Fibroblast of the aortic adventitia (primary cell): ENCODE measurements around the gene OR1E2. TPM values are rescaled to one million over a fixed set of nuclear protein-coding genes. Genes with fewer than 3 reads are reported as not detected.
"Not testable (repeated sequence)": the region's sequence is repeated elsewhere in the genome, so short reads cannot be mapped to it uniquely, and the experiment has no call there.

Source experiments
- DNase-seq: peaks from one replicate; pipeline ENCODE4 v3.0.0-alpha.2; 2010; ENCODE audit warnings: low read depth
- H3K4me3 ChIP-seq: 2 replicates; pipeline ENCODE4 v1.5.1; 2011; ENCODE audit warnings: low read depth, mild to moderate bottlenecking, control low read depth, low read length, moderate library complexity
- CTCF ChIP-seq: IDR thresholded peaks from 2 replicates; pipeline ENCODE4 v1.5.1; 2011; ENCODE audit warnings: mild to moderate bottlenecking, low read length, control low read depth, inconsistent platforms; ENCODE audit not compliant: insufficient read depth
- total RNA-seq: library from RNA; depleted of rRNA; stranded (reverse); fragments of >200 nt; gene quantifications from 2 replicates; pipeline ENCODE4 v1.2.3, GENCODE V29; 2012; ENCODE audit warnings: low replicate concordance

OR1E2 gene
- total RNA-seq, 1 donor: not detected

GRCh38 chr17:3438368-3438767 is 4.7 kb upstream of the OR1E2 start:
- H3K4me3 ChIP-seq: no peak overlapping the region
- no peak for DNase-seq
- no peak for TF ChIP-seq CTCF

GRCh38 chr17:3433215-3433614 is 426 bp downstream of the OR1E2 start:
- DNase-seq: not testable (repeated sequence)

DNA sequence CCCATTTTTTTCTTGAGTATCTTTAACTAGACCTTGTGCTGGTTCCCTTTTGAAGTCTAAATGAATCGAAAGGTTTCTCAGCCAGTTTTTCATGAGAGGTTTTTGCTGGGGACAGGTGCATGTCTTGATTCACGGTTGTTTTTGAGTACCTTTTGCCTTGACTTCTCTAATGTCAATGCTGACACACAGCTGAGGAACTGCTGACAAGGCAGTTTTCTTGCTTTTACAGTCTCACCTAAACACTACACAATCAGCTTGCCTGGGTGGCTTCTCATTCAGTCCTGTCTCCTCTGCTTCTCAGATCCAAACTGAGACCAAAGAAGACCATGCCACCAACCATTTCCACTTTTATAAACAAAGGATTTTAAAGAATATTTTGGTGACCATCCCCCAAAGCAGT is 15.4 kb downstream of the OR1E2 start:
- no peak overlapping the region for H3K4me3 ChIP-seq
- DNase-seq: no peak

More at GRCh38 chr17:3433215-3433614, 426 bp downstream of the OR1E2 start:
- not testable (repeated sequence) for H3K4me3 ChIP-seq

GRCh38 chr17:3415610-3416009 is 18.0 kb downstream of the OR1E2 start:
- no peak for TF ChIP-seq CTCF
- H3K4me3 ChIP-seq: no peak overlapping the region
- DNase-seq: no peak

More for the DNA sequence above, 15.4 kb downstream of the OR1E2 start:
- no peak for TF ChIP-seq CTCF

DNA sequence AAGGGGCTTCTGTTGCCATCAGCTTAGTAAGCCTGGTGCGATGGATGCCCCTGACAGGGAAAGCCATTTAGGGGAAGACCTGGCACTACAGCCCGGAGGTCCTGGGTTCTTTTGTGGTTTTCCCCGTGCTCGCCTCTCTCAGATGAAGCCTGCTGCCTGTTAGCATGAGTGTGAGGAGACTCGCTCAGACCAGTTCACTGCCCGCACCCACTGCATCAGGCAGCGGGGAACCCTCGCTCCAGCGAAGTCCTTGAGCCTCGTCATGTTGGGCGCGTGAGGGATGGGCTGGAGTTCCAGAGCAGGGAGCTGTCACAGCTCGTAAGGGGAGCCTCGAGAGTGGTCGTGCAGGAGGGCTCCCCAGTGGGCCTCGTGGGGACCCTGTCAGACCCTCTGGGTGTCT is 21.4 kb downstream of the OR1E2 start:
- not testable (repeated sequence) for DNase-seq

GRCh38 chr17:3411070-3411469 is 22.6 kb downstream of the OR1E2 start, which contains the start of gene OR3A3:
OR3A3 (plus strand) TSS chr17:3411370.
- DNase-seq: no peak
- TF ChIP-seq CTCF: no peak
- H3K4me3 ChIP-seq: no peak within 1 kb of the TSS

More for the DNA sequence above, 21.4 kb downstream of the OR1E2 start:
- H3K4me3 ChIP-seq: not testable (repeated sequence)

DNA sequence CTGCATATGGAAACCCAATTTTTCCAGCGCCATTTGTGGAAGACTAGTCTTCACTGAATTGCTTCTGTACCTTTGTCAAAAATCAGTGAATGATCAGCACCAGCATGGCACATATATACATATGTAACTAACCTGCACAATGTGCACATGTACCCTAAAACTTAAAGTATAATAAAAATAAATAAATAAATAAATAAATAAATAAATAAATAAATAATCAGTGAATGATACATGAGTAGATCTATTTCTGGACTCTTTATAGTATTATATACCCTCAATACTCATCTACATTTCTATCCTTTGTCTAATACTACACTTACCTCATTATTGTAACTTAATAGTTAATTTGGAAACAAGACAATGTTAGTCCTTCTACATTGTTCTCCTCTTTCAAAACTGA is 29.8 kb downstream of the OR1E2 start:
- not testable (repeated sequence) for H3K4me3 ChIP-seq, DNase-seq

DNA sequence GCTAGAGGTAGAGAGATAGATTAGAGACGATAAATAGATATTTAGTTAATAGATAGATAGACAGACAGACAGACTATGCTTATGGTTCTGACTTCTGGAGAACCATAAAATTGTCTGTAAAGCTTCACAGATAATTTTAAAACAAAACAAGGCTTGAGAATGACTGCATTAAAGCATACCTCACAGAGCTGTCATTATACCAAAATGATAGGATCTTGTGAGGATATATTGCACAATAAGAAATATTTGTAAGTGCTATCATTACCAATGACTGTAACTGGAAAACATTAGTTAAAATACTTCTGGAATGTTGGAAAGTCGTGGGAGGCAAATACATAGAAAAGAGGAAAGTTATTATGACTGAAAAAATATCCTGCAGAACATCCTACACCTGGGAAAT is 31.9 kb downstream of the OR1E2 start:
- no peak for DNase-seq
- TF ChIP-seq CTCF: no peak
- H3K4me3 ChIP-seq: no peak overlapping the region

- no peak for DNase-seq
- TF ChIP-seq CTCF: no peak
- no peak overlapping the region for H3K4me3 ChIP-seq
These were observed 33.6 kb downstream of the OR1E2 start for GRCh38 chr17:3400055-3400454.
